HepG2 (cell line): ENCODE measurements around the gene EYA3. TPM values are rescaled to one million over a fixed set of nuclear protein-coding genes. Genes with fewer than 3 reads are reported as not detected.

Experiments
- ATAC-seq: fragments of 200-7000 bp; cut with Tn5 transposase; 3 replicates; pipeline ENCODE4 v1.9.1; 2020; ENCODE audit warnings: mild to moderate bottlenecking, moderate library complexity
- BruUV-seq: library from RNA; stranded (reverse); fragments of 400-500 nt; replicated peaks from 2 replicates; lab custom pipeline; 2021; lab: Mats Ljungman, UMichigan
- CTCF ChIA-PET: fragments of 300-600 bp; formaldehyde crosslinking; extraction: SDS; loops from one replicate; lab custom pipeline; 2021; ENCODE audit warnings: low total read pairs, inconsistent platforms, low intra/inter-chr PET ratio; lab: Yijun Ruan, JAX
- POLR2A ChIA-PET: fragments of 350-600 bp; sonication (Branson Sonifier 250); formaldehyde crosslinking; loops from one replicate; lab custom pipeline; 2020; ENCODE audit warnings: antibody characterized with exemption, inconsistent platforms; lab: Yijun Ruan, JAX
- DNase-seq: peaks from one replicate; pipeline ENCODE4 v3.0.0-alpha.2; 2015; ENCODE audit warnings: low spot score
- FAIRE-seq: peaks from 3 replicates; lab custom pipeline; 2011; peaks lifted over from hg19 to GRCh38; lab: Jason Lieb, UNC
- H2AFZ ChIP-seq: one replicate; pipeline ENCODE4 v1.6.1; 2011; ENCODE audit warnings: low read length, inconsistent platforms
- H3K27ac ChIP-seq: fragments of 300-600 bp; 3 replicates; pipeline ENCODE4 v1.8.0; 2011; ENCODE audit warnings: mixed run types, mild to moderate bottlenecking, mixed read lengths, low read length, inconsistent platforms; ENCODE audit not compliant: insufficient read depth; ENCODE audit errors: extremely low read length
- H3K27me3 ChIP-seq, 2 experiments: fragments of 200-600 bp in 1 of 2; 2 replicates in 1 of 2; 3 replicates in 1 of 2; pipeline versions ENCODE4 v1.6.0 to v1.8.0; 2011; ENCODE audit warnings: low read length in 2 of 2, mild to moderate bottlenecking in 2 of 2, moderate library complexity in 2 of 2, inconsistent platforms in 1 of 2; ENCODE audit not compliant: insufficient read depth in 2 of 2, control insufficient read depth in 1 of 2
- H3K36me3 ChIP-seq, 2 experiments: fragments of 200-600 bp in 1 of 2; replicated peaks in 1 of 2; 2 replicates in 1 of 2; 3 replicates in 1 of 2; pipeline versions ENCODE4 v1.5.1 to v1.8.0; 2011; ENCODE audit warnings: low read length in 2 of 2, inconsistent platforms in 1 of 2; ENCODE audit not compliant: insufficient read depth in 2 of 2, control insufficient read depth in 1 of 2
- H3K4me1 ChIP-seq: 2 replicates; pipeline ENCODE4 v1.5.1; 2012; ENCODE audit warnings: low read length, inconsistent platforms; ENCODE audit not compliant: insufficient read depth
- H3K4me2 ChIP-seq: 2 replicates; pipeline ENCODE4 v1.6.0; 2011; ENCODE audit warnings: low read depth, low read length, inconsistent platforms
- H3K4me3 ChIP-seq, 3 experiments: fragments of 200-600 bp in 1 of 3; sonication (generic), shearing (Covaris generic) in 1 of 3; replicated peaks in 1 of 3; 2 replicates each; pipeline ENCODE4 v1.5.1; 2011 to 2016; ENCODE audit warnings: low read length in 3 of 3, inconsistent platforms in 2 of 3, low read depth in 2 of 3, mild to moderate bottlenecking in 2 of 3, control low read depth in 1 of 3, mixed read lengths in 1 of 3; ENCODE audit not compliant: insufficient read depth in 1 of 3
- H3K79me2 ChIP-seq: one replicate; pipeline ENCODE4 v1.6.1; 2011; ENCODE audit warnings: low read length, inconsistent platforms; ENCODE audit not compliant: insufficient read depth
- H3K9ac ChIP-seq: 2 replicates; pipeline ENCODE4 v1.6.0; 2011; ENCODE audit warnings: mild to moderate bottlenecking, low read depth, low read length, inconsistent platforms; ENCODE audit not compliant: insufficient read depth
- H3K9me3 ChIP-seq: 2 replicates; pipeline ENCODE4 v1.5.1; 2012; ENCODE audit warnings: mild to moderate bottlenecking, low read length
- H4K20me1 ChIP-seq: 2 replicates; pipeline ENCODE4 v1.6.0; 2011; ENCODE audit warnings: inconsistent platforms, mild to moderate bottlenecking, low read length, moderate library complexity; ENCODE audit not compliant: insufficient read depth
- FOSL2 ChIP-seq: sonication (generic); formaldehyde crosslinking; IDR thresholded peaks from 2 replicates; pipeline ENCODE4 v1.4.0; 2020; ENCODE audit warnings: missing genetic modification reagents
- HNF4G ChIP-seq, 2 experiments: sonication (generic) in 1 of 2; formaldehyde crosslinking in 1 of 2; IDR thresholded peaks; 2 replicates each; pipeline versions ENCODE4 v1.4.0 to v1.6.1; 2011 to 2020; ENCODE audit warnings: borderline replicate concordance in 2 of 2, low read depth in 2 of 2, mild to moderate bottlenecking in 2 of 2, low read length in 1 of 2, missing genetic modification reagents in 1 of 2, moderate library complexity in 1 of 2
- KLF13 ChIP-seq: sonication (generic); formaldehyde crosslinking; IDR thresholded peaks from 2 replicates; pipeline ENCODE4 v1.4.0; 2020; ENCODE audit warnings: mild to moderate bottlenecking, missing genetic modification reagents
- NFIC ChIP-seq: IDR thresholded peaks from 2 replicates; pipeline ENCODE4 v1.6.1; 2012; ENCODE audit warnings: mild to moderate bottlenecking, low read length, inconsistent platforms
- RARA ChIP-seq: IDR thresholded peaks from 2 replicates; pipeline ENCODE4 v1.6.1; 2016; ENCODE audit warnings: missing genetic modification reagents, missing compliant biosample characterization
- RBM39 ChIP-seq: fragments of 200-400 bp; formaldehyde crosslinking; IDR thresholded peaks from one replicate; pipeline ENCODE4 v1.6.1; 2018; ENCODE audit warnings: antibody characterized with exemption, mild to moderate bottlenecking, low read depth, low read length; ENCODE audit not compliant: poor library complexity, severe bottlenecking
- TBP ChIP-seq: sonication (generic); formaldehyde crosslinking; IDR thresholded peaks from 2 replicates; pipeline ENCODE4 v1.5.0; 2020; ENCODE audit warnings: missing genetic modification reagents
- ZNF660 ChIP-seq: sonication (generic); formaldehyde crosslinking; IDR thresholded peaks from 2 replicates; pipeline ENCODE4 v1.5.1; 2020; ENCODE audit warnings: mild to moderate bottlenecking, low read depth, missing genetic modification reagents, borderline replicate concordance
- ZNF766 ChIP-seq: sonication (generic); formaldehyde crosslinking; IDR thresholded peaks from 2 replicates; pipeline ENCODE4 v1.5.0; 2020; ENCODE audit warnings: missing genetic modification reagents, borderline replicate concordance
- ZSCAN29 ChIP-seq: sonication (generic); formaldehyde crosslinking; conservative IDR thresholded peaks from 2 replicates; pipeline ENCODE4 v1.4.0; 2020; ENCODE audit warnings: mild to moderate bottlenecking, missing genetic modification reagents
- WGBS: methylation state at CpG from one replicate; pipeline ENCODE4 v1.1.6; 2017; ENCODE audit warnings: low lambda C conversion rate; 5-methylcytosine and 5-hydroxymethylcytosine counted together
- in situ Hi-C: cut with HindIII; loops from 2 replicates; pipeline ENCODE4 v1.10.0; 2017; ENCODE audit warnings: low pct_unique_long_range_greater_than_20kb; ENCODE audit not compliant: extremely low pct_ligation_motif_present
- intact Hi-C: fragments of 100-400 bp; cut with micrococcal nuclease; formaldehyde crosslinking; loops from one replicate; pipeline ENCODE4 v1.10.0; 2022; ENCODE audit not compliant: unreplicated experiment
- polyA plus RNA-seq, 8 experiments: library from polyadenylated mRNA; depleted of rRNA in 3 of 8; stranded (reverse) in 7 of 8; unstranded in 1 of 8; fragments of >200 nt; fragmentation: Illumina TruSeq in 4 of 8; extraction: Trizol in 4 of 8; gene quantifications; 2 replicates each; pipeline versions ENCODE4 v1.2.1 to v1.2.3, GENCODE V29; 2011 to 2016; ENCODE audit warnings: low read depth in 4 of 8, missing spikeins in 1 of 8, mixed read lengths in 1 of 8; ENCODE audit not compliant: insufficient read depth in 1 of 8
- total RNA-seq, 5 experiments: library from RNA; depleted of rRNA; stranded (reverse); fragments of >200 nt; fragmentation: Illumina TruSeq; extraction: Trizol; gene quantifications; 2 replicates each; pipeline ENCODE4 v1.2.3, GENCODE V29; 2016; ENCODE audit warnings: low read depth in 1 of 5
- TF ChIP-seq, protein P1 (sequence below): sonication (generic); formaldehyde crosslinking; IDR thresholded peaks from 2 replicates; pipeline ENCODE4 v1.5.0; 2020; ENCODE audit warnings: mild to moderate bottlenecking, low read depth, missing genetic modification reagents, borderline replicate concordance
- TF ChIP-seq, protein P2 (sequence below): sonication (generic); formaldehyde crosslinking; IDR thresholded peaks from 2 replicates; pipeline ENCODE4 v1.5.1; 2020; ENCODE audit warnings: missing genetic modification reagents, mild to moderate bottlenecking, borderline replicate concordance
- TF ChIP-seq, protein P3 (sequence below): sonication (generic); formaldehyde crosslinking; IDR thresholded peaks from 2 replicates; pipeline ENCODE4 v1.8.0; 2022; ENCODE audit warnings: missing genetic modification reagents, low read depth, mild to moderate bottlenecking, borderline replicate concordance
- TF ChIP-seq, protein P4 (sequence below): sonication (generic); formaldehyde crosslinking; IDR thresholded peaks from 2 replicates; pipeline ENCODE4 v1.8.0; 2023; ENCODE audit warnings: mild to moderate bottlenecking, missing genetic modification reagents

Gene EYA3
- total and polyA plus RNA-seq, 2 of the 13 experiments (the other 11 are each of a cell fraction or from before 2014, with no cell fraction given): 13.9 to 19.7 TPM

DNA sequence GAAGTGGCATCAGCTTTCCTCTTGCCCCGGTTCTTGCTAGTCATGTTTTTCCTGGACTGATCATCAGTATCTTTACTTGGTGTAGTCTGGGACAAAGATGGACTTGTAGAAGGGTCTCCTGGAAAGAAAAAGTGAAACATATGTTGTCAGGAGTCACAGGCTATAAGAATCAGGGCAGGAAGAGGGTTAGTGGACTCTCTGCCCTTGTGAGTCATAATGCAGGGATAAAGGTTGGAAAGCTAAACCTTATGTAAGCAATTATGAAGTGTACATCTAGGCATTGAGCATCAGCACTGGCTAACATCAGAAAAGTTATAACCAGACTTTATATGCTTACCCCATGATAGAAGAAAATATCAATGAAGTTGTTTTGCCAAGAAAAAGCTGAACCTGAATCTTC lies 77.4 kb downstream of the EYA3 start:
- no peak overlapping the region for H3K9ac ChIP-seq
- intact Hi-C loops: no loop called here
- no peaks in the 10 kb centered on the region for H4K20me1 ChIP-seq
- peaks cover 8% of the 10 kb centered on the region; the same call in 1 of the 2 replicates for H3K4me1 ChIP-seq
- BruUV-seq: no TSS peak
- no peak overlapping the region for H2AFZ ChIP-seq
- TF ChIP-seq, protein P1, sequence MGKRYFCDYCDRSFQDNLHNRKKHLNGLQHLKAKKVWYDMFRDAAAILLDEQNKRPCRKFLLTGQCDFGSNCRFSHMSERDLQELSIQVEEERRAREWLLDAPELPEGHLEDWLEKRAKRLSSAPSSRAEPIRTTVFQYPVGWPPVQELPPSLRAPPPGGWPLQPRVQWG (CRISPR knock-in tag): no peak
- TF ChIP-seq, protein P2, sequence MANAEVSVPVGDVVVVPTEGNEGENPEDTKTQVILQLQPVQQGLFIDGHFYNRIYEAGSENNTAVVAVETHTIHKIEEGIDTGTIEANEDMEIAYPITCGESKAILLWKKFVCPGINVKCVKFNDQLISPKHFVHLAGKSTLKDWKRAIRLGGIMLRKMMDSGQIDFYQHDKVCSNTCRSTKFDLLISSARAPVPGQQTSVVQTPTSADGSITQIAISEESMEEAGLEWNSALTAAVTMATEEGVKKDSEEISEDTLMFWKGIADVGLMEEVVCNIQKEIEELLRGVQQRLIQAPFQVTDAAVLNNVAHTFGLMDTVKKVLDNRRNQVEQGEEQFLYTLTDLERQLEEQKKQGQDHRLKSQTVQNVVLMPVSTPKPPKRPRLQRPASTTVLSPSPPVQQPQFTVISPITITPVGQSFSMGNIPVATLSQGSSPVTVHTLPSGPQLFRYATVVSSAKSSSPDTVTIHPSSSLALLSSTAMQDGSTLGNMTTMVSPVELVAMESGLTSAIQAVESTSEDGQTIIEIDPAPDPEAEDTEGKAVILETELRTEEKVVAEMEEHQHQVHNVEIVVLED: no peak
- TF ChIP-seq NFIC (no peak), HNF4G (IDR thresholded peaks at IDR 0.05; ENCODE audit: borderline replicate concordance, low read depth, low read length) (no peak), HNF4G (CRISPR knock-in tag; IDR thresholded peaks at IDR 0.05; ENCODE audit: borderline replicate concordance, low read depth) (no peak), KLF13 (CRISPR knock-in tag) (no peak), TBP (CRISPR knock-in tag) (no peak), ZNF660 (CRISPR knock-in tag) (no peak), RBM39 (no peak), RARA (CRISPR knock-in tag) (peak; percentile 22; the same call in 1 of the 2 replicates), ZSCAN29 (CRISPR knock-in tag) (no peak), FOSL2 (CRISPR knock-in tag) (0 out of 2 replicates have a peak, but pooled peaks have one; percentile 14), ZNF766 (CRISPR knock-in tag) (no peak)
- TF ChIP-seq, protein P3, sequence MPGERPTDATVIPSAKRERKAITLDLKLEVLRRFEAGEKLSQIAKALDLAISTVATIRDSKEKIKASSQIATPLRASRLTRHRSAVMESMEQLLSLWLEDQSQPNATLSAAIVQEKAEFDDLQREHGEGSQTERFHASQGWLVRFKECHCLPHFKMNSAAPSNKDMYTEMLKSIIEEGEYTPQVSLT: no peak
- TF ChIP-seq, protein P4, sequence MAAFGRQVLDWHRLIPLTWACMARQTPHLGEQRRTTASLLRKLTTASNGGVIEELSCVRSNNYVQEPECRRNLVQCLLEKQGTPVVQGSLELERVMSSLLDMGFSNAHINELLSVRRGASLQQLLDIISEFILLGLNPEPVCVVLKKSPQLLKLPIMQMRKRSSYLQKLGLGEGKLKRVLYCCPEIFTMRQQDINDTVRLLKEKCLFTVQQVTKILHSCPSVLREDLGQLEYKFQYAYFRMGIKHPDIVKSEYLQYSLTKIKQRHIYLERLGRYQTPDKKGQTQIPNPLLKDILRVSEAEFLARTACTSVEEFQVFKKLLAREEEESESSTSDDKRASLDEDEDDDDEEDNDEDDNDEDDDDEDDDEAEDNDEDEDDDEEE (CRISPR knock-in tag): no peak
- TF ChIP-seq, all 625 proteins: peak for 2
- ATAC-seq: peak; percentile 42; the same call in 2 of the 3 replicates
- Histone ChIP-seq H3K9me3 (no peaks in the 10 kb centered on the region), H3K36me3 (peaks cover 6 to 40% of the 10 kb centered on the region in 2 experiments; a peak in 4 of 5 replicates), H3K79me2 (no peaks in the 10 kb centered on the region), H3K4me2 (no peak overlapping the region), H3K27ac (no peak overlapping the region), H3K4me3 (no peak overlapping the region), H3K27me3 (no peaks in the 10 kb centered on the region)
- DNase-seq: peak; percentile 22
- ChIA-PET CTCF (no interaction called here), POLR2A (no interaction called here)
- in situ Hi-C loops: no loop called here
- no peak for FAIRE-seq
- whole genome bisulfite sequencing: 87% methylated on average over 1 of the region's 1 CpG
